PFSK-1 (cell line): ENCODE results near the gene ITGB6.

Experiments used
- FOXP2 ChIP-seq: optimal IDR thresholded peaks from 2 replicates; pipeline ENCODE3; 2011; ENCODE audit warnings: borderline replicate concordance, control low read depth, inconsistent platforms; ENCODE audit not compliant: insufficient read depth; ENCODE audit errors: extremely low read length, extremely low read depth
- POLR2AphosphoS5 ChIP-seq: IDR thresholded peaks from 2 replicates; pipeline ENCODE4 v1.6.1; 2012; ENCODE audit warnings: low read depth, mild to moderate bottlenecking, control low read depth, low read length, moderate library complexity
- REST ChIP-seq, 2 experiments: IDR thresholded peaks; 2 replicates each; pipeline versions ENCODE4 v1.6.1 to v1.8.0; 2011 to 2012; ENCODE audit warnings: low read depth in 2 of 2, low read length in 2 of 2, control low read depth in 1 of 2, inconsistent platforms in 1 of 2, mild to moderate bottlenecking in 1 of 2, moderate library complexity in 1 of 2; ENCODE audit not compliant: insufficient read depth in 1 of 2
- SIN3A ChIP-seq: IDR thresholded peaks from 2 replicates; pipeline ENCODE4 v1.6.1; 2012; ENCODE audit warnings: mild to moderate bottlenecking, low read length, moderate library complexity, borderline replicate concordance; ENCODE audit not compliant: insufficient read depth
- TAF1 ChIP-seq: IDR thresholded peaks from 2 replicates; pipeline ENCODE4 v1.6.1; 2012; ENCODE audit warnings: low read length, control low read depth, borderline replicate concordance; ENCODE audit not compliant: insufficient read depth

GRCh38 chr2:160139991-160140390, 60.1 kb downstream of the ITGB6 start:
- TF ChIP-seq POLR2AphosphoS5, result no peak
- TF ChIP-seq REST (IDR thresholded peaks at IDR 0.05; ENCODE audit: insufficient read depth in 1 of 2, low read depth in 2 of 2, low read length in 2 of 2), result no peak
- no peak for TF ChIP-seq SIN3A
- TF ChIP-seq TAF1, result no peak
- TF ChIP-seq FOXP2, result no peak
